ENCODE data around the gene ZNF599. TPM values are rescaled to one million over a fixed set of nuclear protein-coding genes. Genes with fewer than 3 reads are reported as not detected.

The ZNF599 gene
- total and polyA plus RNA-seq, 11 donors = 2.8 to 5.6 (median 3.3) TPM

DNA sequence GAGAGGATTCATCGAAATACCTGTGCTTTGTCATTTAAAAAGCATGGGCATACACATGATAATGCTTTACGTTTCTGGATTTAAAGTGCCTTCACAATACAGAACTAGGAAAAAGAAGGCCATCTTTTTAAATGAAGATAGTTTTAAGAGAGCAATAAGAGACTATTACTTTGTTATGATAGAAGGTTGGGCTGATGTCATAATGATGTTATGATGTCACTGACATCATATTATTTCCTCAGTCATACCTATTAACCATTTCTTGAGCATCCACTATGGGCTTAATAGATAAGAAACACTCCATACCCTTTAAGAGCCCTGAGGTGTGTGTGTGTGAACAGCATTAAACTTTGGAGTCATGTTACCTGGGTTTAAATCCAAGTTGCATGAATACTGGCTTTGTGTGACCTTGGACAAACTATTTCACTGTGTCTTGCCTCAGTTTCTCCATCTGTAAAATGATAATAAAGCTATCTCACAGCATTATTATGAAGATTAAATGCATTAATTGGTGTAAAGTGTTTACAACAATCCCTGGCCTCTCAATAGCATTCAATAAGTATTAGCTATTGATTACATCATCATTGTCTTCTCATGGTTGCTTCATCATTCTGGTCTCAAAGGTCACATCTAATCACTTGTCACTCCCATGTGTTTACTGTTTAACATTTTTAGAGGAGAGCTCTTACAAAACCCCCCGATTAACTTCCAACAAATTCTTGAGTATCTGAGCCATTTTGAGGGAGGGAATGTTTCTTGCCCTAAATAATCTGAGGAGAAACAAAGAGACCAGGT, 27.9 kb downstream of the ZNF599 start:
- ATAC-seq (no peak), DNase-seq (no peak)
- Histone ChIP-seq H3K9me3 (peaks cover 0 to 100% (median 48%) of the 10 kb centered on the region in 12 donors), H3K4me1 (no peaks in the 10 kb centered on the region), H3K4me3 (no peak overlapping the region), H3K27ac (no peak overlapping the region), H3K27me3 (no peaks in the 10 kb centered on the region), H3K36me3 (peaks cover 0 to 74% (median 20%) of the 10 kb centered on the region in 9 donors)
- no peak for TF ChIP-seq CTCF (IDR thresholded peaks at IDR 0.05)
- TF ChIP-seq POLR2A (IDR thresholded peaks at IDR 0.05) = no peak
- intact Hi-C loops (cut with DNase I) = no loop called here
- 90 to 96% (median 93%) methylated on average over 3 of the region's 3 CpGs for WGBS, 4 donors

DNA sequence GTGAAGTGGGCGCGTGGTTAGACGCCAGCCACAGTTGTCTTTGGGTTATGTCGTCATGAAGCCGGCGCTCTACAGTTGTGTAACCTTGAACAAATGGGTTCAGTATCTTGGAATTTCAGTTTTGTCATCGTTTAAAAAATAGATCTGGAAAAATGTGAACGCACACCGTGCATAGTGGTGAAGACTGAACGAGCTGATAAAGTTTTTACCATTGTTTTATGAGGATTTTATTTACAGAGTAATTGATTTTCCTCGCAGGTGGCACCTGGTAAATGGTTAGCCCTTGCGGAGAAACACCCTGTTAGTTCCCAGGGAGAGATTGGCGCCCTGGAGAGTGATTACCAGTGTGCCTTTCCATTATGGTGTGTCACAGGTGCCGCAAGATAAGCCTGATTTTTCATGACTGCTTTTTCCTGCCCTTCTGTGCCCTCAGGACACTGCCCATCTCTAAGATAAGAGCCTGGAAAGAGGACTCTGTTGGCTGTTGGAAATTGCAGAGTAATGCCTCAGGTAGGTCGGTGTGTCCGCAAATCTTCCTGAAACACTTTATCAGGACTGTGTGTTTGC, 38.4 kb downstream of the ZNF599 start:
- no peak for DNase-seq
- H3K4me1 ChIP-seq = peaks cover 4 to 31% (median 25%) of the 10 kb centered on the region in 12 donors
- H3K27ac ChIP-seq = peak overlapping the region; percentile 94 to 99 (median 98)
- peaks cover 4 to 43% (median 34%) of the 10 kb centered on the region in 9 donors for H3K36me3 ChIP-seq
- WGBS, 4 donors = 10 to 13% (median 12%) methylated on average over 16 of the region's 16 CpGs
- peak in 1 of 4 donors; percentile 53 for ATAC-seq
- TF ChIP-seq POLR2A (IDR thresholded peaks at IDR 0.05) (no peak), CTCF (IDR thresholded peaks at IDR 0.05) (no peak)
- intact Hi-C loops (cut with DNase I) = loop anchor here in 9 of 10 donors (1.0 to 10.0 kb wide), 8 partner anchors 38 to 193 kb away; partner anchors contain the start of genes SCGB2B2 (in 7 of the 9), ZNF302 (in 7 of the 9), ZNF30 (in 4 of the 9) and ZNF599 (in 4 of the 9)
- peaks cover 0 to 41% (median 10%) of the 10 kb centered on the region in 12 donors for H3K9me3 ChIP-seq
- no peaks in the 10 kb centered on the region for H3K27me3 ChIP-seq
- peak overlapping the region; percentile 66 to 96 (median 84) for H3K4me3 ChIP-seq

GRCh38 chr19:34733746-34734536, 39.1 kb downstream of the ZNF599 start, which contains the start of gene ZNF181:
Gene ZNF181 (plus strand): TSS chr19:34734243. CDS start chr19:34735038, 795 bp downstream.
- Histone ChIP-seq H3K36me3 (peaks cover 0 to 36% (median 27%) of the 10 kb centered on the region in 9 donors), H3K4me1 (peaks cover 4 to 31% (median 25%) of the 10 kb centered on the region in 12 donors), H3K9me3 (peaks cover 0 to 34% (median 7%) of the 10 kb centered on the region in 12 donors), H3K27me3 (no peaks in the 10 kb centered on the region), H3K4me3 (peak within 1 kb of the TSS; percentile 66 to 96 (median 84)), H3K27ac (peak within 1 kb of the TSS; percentile 94 to 99 (median 98))
- ATAC-seq = peak; percentile 93 to 96 (median 94)
- intact Hi-C loops (cut with DNase I) = loop anchor here in 9 of 10 donors (1.0 to 10.0 kb wide), 8 partner anchors 38 to 192 kb away; partner anchors contain the start of genes SCGB2B2 (in 7 of the 9), ZNF302 (in 7 of the 9), ZNF30 (in 4 of the 9) and ZNF599 (in 4 of the 9)
- peak; percentile 92 to 94 (median 92) for DNase-seq
- WGBS, 4 donors = 0% methylated on average over 18 to 67 of the region's 67 CpGs
- peak; percentile 16 to 61 for TF ChIP-seq POLR2A (IDR thresholded peaks at IDR 0.05)
- TF ChIP-seq CTCF (IDR thresholded peaks at IDR 0.05) = peak in 5 of 12 donors; percentile 7 to 13 (median 11)
